T-helper 22 cell (primary cell): ENCODE data around the gene LYPD8.

Experiments
- DNase-seq: peaks from one replicate; pipeline ENCODE4 v3.0.0-alpha.2; 2020; ENCODE audit warnings: low read depth

LYPD8 gene

DNA sequence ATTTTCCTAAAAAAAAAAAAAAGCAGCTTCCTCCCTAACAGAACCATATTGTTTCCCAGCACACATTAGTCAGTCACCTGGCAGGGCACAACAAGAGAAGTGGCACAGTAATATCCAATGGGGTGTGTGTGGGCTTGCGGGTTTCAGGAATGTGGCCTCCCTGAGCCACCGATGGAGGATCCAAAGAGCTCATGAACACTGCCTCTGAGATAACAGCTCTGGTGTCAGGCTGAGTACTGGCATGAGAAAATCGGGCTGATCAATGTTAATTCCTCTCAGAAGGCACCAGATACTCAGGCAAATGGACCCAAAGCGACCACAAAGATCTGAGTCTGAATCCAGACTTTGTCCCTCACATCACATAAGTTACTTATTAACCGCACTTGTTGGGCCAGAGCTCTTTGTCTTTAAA lies 2.2 kb upstream of the LYPD8 start:
- no peak for DNase-seq

DNA sequence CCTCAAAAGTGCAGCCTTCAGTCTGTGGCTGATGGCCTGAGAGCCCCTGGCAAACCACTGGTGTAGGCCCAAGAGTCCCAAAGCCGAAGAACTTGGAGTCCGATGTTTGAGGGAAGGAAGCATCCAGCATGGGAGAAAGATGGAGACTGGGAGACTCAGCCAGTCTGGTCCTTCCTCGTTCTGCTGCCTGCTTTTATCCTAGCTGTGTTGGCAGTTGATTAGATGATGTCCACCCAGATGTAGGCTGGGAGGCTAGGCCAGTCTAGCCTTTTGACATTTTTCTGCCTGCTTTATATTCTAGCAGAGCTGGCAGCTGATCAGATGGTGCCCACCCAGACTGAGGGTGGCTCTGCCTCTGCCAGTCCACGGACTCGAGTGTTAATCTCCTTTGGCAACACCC lies 1.1 kb upstream of the LYPD8 start:
- no peak for DNase-seq

- DNase-seq: no peak
Measured at GRCh38 chr1:248756151-248756550, 592 bp upstream of the LYPD8 start.

GRCh38 chr1:248753708-248754280 lies 1.8 kb downstream of the LYPD8 start:
- no peak for DNase-seq

DNA sequence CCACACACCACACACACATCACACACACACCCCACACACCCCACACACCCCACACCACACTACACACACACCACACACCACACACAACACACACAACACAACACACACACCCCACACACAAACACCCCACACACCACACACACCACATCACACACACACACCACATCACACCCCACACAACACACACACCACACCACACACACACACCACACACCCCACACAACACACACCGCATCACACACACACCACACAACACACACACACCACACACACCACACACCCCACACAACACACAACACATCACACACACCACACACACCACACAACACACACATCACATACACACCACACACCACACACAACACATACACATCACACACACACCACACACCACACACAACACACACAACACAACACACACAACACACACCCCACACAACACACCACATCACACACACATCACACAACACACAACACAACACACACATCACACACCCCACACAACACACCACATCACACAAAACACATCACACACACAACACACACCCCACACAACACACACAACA lies 2.4 kb downstream of the LYPD8 start:
- no peak for DNase-seq

- DNase-seq: no peak
Measured at GRCh38 chr1:248752161-248753028, 3.2 kb downstream of the LYPD8 start.

DNA sequence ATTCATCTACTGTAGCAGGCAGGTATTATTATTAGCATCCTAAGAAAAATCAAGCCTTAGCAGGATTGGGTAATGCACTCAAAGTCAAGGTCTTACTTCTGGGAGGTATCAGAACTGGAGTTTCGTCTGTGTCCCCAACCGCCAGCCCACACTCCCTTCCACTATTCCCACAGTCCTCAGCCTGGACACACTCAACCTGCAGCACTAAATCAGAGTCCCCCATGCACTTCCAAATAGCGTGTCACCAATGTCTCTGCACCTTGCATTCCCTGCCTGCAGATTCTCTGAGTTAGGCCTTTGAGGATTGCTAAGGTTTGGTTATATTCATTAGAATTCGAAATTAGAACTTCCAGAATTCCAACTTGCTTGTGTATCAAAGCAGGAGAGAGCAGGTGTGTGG lies 3.9 kb downstream of the LYPD8 start:
- DNase-seq: no peak

GRCh38 chr1:248751142-248751541 lies 4.4 kb downstream of the LYPD8 start:
- no peak for DNase-seq

- DNase-seq: no peak
Measured at GRCh38 chr1:248750496-248750895, 5.1 kb downstream of the LYPD8 start.

DNA sequence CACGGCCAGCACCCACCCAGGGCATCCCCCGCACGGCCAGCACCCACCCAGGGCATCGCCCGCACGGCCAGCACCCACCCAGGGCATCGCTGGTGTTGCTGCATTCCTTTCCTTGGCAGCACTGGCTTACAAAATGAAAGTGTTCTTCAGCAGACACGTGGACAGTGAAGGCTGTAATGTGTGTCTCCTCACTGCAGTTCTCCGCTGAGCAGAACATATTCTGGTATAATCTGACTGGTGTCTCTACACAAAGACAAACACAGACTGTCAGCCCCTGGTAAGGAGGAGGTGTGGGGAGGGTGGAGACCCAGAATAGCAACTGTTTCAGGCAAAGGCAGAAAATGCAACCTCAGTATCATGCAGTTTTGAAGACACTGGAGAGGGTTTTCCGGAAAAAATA lies 7.3 kb downstream of the LYPD8 start:
- no peak for DNase-seq

DNA sequence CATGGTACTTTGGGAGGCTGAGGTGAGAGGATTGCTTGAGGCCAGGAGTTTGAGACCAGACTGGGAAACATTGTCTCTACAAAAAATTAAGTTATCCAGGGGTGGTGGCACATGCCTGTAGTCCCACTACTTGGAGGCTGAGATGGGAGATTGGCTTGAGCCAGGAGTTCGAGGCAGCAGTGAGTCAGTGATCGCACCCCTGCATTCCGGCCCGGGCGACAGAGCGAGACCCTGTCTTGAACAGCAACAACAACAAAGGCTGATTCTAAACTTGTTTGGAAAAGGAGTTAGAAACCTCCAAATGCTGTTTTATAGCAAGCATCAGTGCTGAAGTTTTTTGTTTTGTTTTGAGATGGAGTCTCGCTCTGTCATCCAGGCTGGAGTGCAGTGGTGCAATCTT lies 14.7 kb downstream of the LYPD8 start:
- DNase-seq: no peak

DNA sequence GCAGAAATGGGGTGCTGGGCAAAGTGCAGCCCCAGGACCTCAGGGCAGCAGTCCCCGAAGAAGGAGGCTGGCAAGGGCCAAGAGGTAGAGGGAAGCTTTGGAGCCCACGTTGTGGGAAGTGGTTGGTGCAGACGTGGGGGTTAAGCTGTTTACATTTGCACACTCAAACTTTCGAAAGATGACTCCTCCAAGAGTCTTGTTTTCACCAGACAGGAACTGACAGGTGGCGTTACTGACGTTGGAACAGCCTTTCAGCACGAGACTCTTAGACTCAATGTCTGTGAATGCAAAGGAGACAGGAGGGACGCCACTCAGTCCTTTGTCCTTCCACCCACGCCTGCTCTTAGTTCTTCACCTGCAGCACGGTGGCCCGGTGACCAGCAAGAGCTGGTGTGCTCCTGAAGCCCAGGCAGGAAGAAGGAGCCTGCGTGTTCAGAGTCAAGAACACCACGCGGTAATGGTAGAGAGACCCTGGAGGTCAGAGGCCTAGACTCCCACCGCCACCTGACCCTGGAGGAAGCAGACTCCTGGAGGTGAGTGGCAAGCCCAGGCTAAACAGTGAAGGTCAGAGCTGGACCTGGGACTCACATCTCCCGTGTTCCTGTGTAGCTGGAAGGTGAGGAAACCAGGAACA lies 15.9 kb downstream of the LYPD8 start:
- no peak for DNase-seq

DNA sequence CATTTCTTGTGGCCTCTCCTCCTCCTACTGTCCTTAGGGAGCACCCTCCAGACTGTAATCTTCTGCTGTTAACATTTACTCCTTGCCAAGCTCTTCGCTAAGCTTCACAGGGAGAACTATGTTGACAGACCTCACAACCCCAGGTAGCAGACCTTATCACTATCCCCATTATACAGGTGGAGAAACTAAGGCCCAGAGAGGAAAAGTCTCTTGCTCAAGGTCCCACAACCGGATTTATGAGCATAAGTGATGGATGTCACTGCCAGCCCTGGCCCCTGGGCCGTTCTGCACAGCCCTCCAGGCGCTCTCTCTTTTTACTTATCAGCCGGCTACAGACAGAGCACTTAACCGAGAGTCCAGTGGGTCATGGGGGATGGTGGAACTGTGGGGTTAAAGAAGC lies 18.1 kb downstream of the LYPD8 start:
- no peak for DNase-seq

DNA sequence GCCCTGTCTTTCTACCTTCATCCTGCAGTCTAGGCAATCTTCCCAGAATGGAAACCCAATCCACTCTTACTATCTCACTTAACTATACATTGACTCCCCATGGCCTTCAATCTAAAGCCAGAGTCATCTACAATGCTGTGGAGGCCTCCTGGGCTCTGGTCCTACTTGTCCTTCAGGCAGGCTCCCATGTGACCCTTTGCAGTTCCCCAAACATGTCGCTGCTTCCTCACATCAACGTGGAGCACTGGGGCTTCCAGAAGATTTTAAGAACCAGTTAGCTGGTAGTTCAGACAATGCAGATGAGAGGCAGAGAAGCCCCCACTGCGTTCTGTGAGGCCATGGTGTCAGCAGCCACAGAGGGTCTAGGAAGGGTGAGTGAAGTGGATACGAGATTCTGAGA lies 18.6 kb downstream of the LYPD8 start:
- no peak for DNase-seq

GRCh38 chr1:248733566-248733965 lies 22.0 kb downstream of the LYPD8 start:
- no peak for DNase-seq

GRCh38 chr1:248730507-248731335 lies 24.8 kb downstream of the LYPD8 start:
- no peak for DNase-seq

GRCh38 chr1:248714248-248714647 lies 41.3 kb downstream of the LYPD8 start:
- DNase-seq: no peak

GRCh38 chr1:248710305-248710900 lies 45.2 kb downstream of the LYPD8 start:
- DNase-seq: no peak

GRCh38 chr1:248704606-248705005 lies 51.0 kb downstream of the LYPD8 start:
- no peak for DNase-seq

DNA sequence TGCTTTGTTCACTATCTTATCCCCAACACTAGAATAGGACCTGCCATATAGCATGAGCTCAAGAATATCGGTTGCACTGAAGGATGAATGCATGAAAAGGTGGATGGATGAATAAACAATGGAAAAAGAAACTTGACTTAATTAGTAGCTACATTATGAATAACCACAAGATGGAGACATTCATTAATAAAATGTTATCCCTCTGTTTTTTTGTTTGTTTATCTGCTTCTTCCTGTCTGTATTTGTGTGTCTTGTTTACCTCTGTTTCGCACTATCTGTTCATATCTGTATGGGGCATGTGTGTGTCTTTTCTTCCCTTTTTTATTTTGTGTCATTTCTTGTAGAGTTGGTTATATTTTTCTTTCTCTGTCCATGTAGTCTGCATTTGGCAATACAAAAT lies 51.9 kb downstream of the LYPD8 start:
- no peak for DNase-seq

GRCh38 chr1:248702714-248703113 lies 52.8 kb downstream of the LYPD8 start, which contains the start of gene OR14I1:
Gene OR14I1 (minus strand): TSS chr1:248702766.
- DNase-seq: no peak

- no peak for DNase-seq
Measured at GRCh38 chr1:248699099-248699498, 56.5 kb downstream of the LYPD8 start.
